Endothelial cell of umbilical vein (primary cell): ENCODE results near the gene NAV3. TPM values are rescaled to one million over a fixed set of nuclear protein-coding genes. Genes with fewer than 3 reads are reported as not detected.

Experiments used
- BruUV-seq: library from RNA; stranded (reverse); fragments of 400-500 nt; replicated peaks from 2 replicates; lab custom pipeline; 2021; lab: Mats Ljungman, UMichigan
- CTCF ChIA-PET: fragments of 300-600, 350-600 bp; sonication (Branson Sonifier 250); formaldehyde crosslinking; loops from one replicate; lab custom pipeline; 2021; ENCODE audit warnings: antibody characterized with exemption, inconsistent platforms; lab: Charles Lee
- POLR2A ChIA-PET: fragments of 300-600, 350-600 bp; sonication (Branson Sonifier 250); formaldehyde crosslinking; loops from one replicate; lab custom pipeline; 2021; ENCODE audit warnings: antibody characterized with exemption, inconsistent platforms; lab: Charles Lee
- DNase-seq: peaks from one replicate; pipeline ENCODE4 v3.0.0-alpha.2; 2011; ENCODE audit warnings: low read depth, low spot score
- FAIRE-seq: peaks from 2 replicates; lab custom pipeline; 2011; peaks lifted over from hg19 to GRCh38; lab: Jason Lieb, UNC
- H2AFZ ChIP-seq: 2 replicates; pipeline ENCODE4 v1.6.0; 2012; ENCODE audit warnings: low read depth, low read length, control low read depth, inconsistent platforms
- H3K27ac ChIP-seq: 2 replicates; pipeline ENCODE4 v1.5.1; 2011; ENCODE audit warnings: low read depth, mild to moderate bottlenecking, control low read depth, low read length, moderate library complexity; ENCODE audit not compliant: insufficient read depth
- H3K27me3 ChIP-seq, 2 experiments: 2 replicates each; pipeline versions ENCODE4 v1.6.0 to v1.6.1; 2011; ENCODE audit warnings: low read length in 2 of 2, mixed read lengths in 1 of 2; ENCODE audit not compliant: control insufficient read depth in 2 of 2, insufficient read depth in 2 of 2
- H3K36me3 ChIP-seq, 2 experiments: 2 replicates in 1 of 2; 3 replicates in 1 of 2; pipeline ENCODE4 v1.5.1; 2011; ENCODE audit warnings: low read length in 2 of 2, mild to moderate bottlenecking in 1 of 2, moderate library complexity in 1 of 2; ENCODE audit not compliant: control insufficient read depth in 2 of 2, insufficient read depth in 2 of 2; ENCODE audit errors: extremely low read depth in 1 of 2
- H3K4me1 ChIP-seq: 3 replicates; pipeline ENCODE4 v1.5.1; 2011; ENCODE audit warnings: mild to moderate bottlenecking, low read length; ENCODE audit not compliant: control insufficient read depth, insufficient read depth; ENCODE audit errors: extremely low read depth
- H3K4me2 ChIP-seq: 2 replicates; pipeline ENCODE4 v1.6.1; 2011; ENCODE audit warnings: low read length, control low read depth, mixed read lengths; ENCODE audit not compliant: insufficient read depth
- H3K4me3 ChIP-seq, 3 experiments: fragments of 200-600 bp in 1 of 3; sonication (generic), shearing (Covaris generic) in 1 of 3; replicated peaks in 1 of 3; 2 replicates each; pipeline ENCODE4 v1.5.1; 2011 to 2016; ENCODE audit warnings: control low read depth in 3 of 3, low read length in 3 of 3, mild to moderate bottlenecking in 2 of 3, inconsistent platforms in 1 of 3, low read depth in 1 of 3, moderate library complexity in 1 of 3; ENCODE audit not compliant: insufficient read depth in 1 of 3
- H3K79me2 ChIP-seq: 2 replicates; pipeline ENCODE4 v1.6.0; 2012; ENCODE audit warnings: low read length, inconsistent platforms; ENCODE audit not compliant: control insufficient read depth, insufficient read depth
- H3K9ac ChIP-seq: replicated peaks from 2 replicates; pipeline ENCODE3; 2011; ENCODE audit warnings: low read length, control low read depth; ENCODE audit not compliant: insufficient read depth; ENCODE audit errors: extremely low read depth
- H3K9me1 ChIP-seq: replicated peaks from 3 replicates; pipeline ENCODE4 v1.6.0; 2011; ENCODE audit warnings: mild to moderate bottlenecking, low read length; ENCODE audit not compliant: control insufficient read depth, insufficient read depth; ENCODE audit errors: extremely low read depth
- H3K9me3 ChIP-seq: replicated peaks from 2 replicates; pipeline ENCODE4 v1.5.1; 2012; ENCODE audit warnings: low read length, inconsistent platforms; ENCODE audit not compliant: control insufficient read depth, insufficient read depth
- H4K20me1 ChIP-seq: replicated peaks from 2 replicates; pipeline ENCODE3; 2011; ENCODE audit warnings: mild to moderate bottlenecking, low read length; ENCODE audit not compliant: control insufficient read depth, insufficient read depth; ENCODE audit errors: extremely low read depth
- CTCF ChIP-seq, 2 donors: IDR thresholded peaks; 1 replicate in 1 of 2; 2 replicates in 1 of 2; pipeline ENCODE4 v1.5.1; 2011; ENCODE audit warnings: low read length in 2 of 2, mild to moderate bottlenecking in 2 of 2, moderate library complexity in 2 of 2, control low read depth in 1 of 2, inconsistent platforms in 1 of 2, low read depth in 1 of 2; ENCODE audit not compliant: insufficient read depth in 1 of 2; ENCODE audit errors: extremely low read depth in 1 of 2
- EZH2 ChIP-seq: IDR thresholded peaks from 2 replicates; pipeline ENCODE4 v1.6.1; 2012; ENCODE audit warnings: borderline replicate concordance, low read depth, mild to moderate bottlenecking, moderate library complexity, low read length, inconsistent platforms; ENCODE audit not compliant: severe bottlenecking
- FOS ChIP-seq: IDR thresholded peaks from 2 replicates; pipeline ENCODE4 v1.6.1; 2011; ENCODE audit warnings: mild to moderate bottlenecking, low read length, moderate library complexity, borderline replicate concordance; ENCODE audit not compliant: insufficient read depth
- GATA2 ChIP-seq: IDR thresholded peaks from 2 replicates; pipeline ENCODE4 v1.7.0; 2011; ENCODE audit warnings: low read depth, mild to moderate bottlenecking, moderate library complexity, mixed read lengths, low read length; ENCODE audit not compliant: insufficient read length, insufficient read depth
- JUN ChIP-seq: IDR thresholded peaks from 2 replicates; pipeline ENCODE4 v1.6.1; 2011; ENCODE audit warnings: borderline replicate concordance, low read depth; ENCODE audit not compliant: insufficient read length, insufficient read depth
- MAX ChIP-seq: IDR thresholded peaks from 2 replicates; pipeline ENCODE4 v1.6.1; 2011; ENCODE audit not compliant: insufficient read depth, insufficient read length
- MYC ChIP-seq: IDR thresholded peaks from one replicate; pipeline ENCODE4 v1.6.1; 2011; ENCODE audit warnings: mild to moderate bottlenecking, low read depth, low read length
- POLR2A ChIP-seq: IDR thresholded peaks from 2 replicates; pipeline ENCODE4 v1.6.1; 2012; ENCODE audit warnings: low read depth, mild to moderate bottlenecking, control low read depth, low read length
- POLR2AphosphoS5 ChIP-seq: IDR thresholded peaks from 2 replicates; pipeline ENCODE4 v1.6.1; 2012; ENCODE audit warnings: low read depth, mild to moderate bottlenecking, control low read depth, low read length, moderate library complexity; ENCODE audit not compliant: insufficient read depth
- dilution Hi-C: fragments of 300-500 bp; cut with MboI; formaldehyde crosslinking; loops from one replicate; pipeline ENCODE4 v1.15.0; 2019; ENCODE audit warnings: low sequenced_read_pairs; ENCODE audit not compliant: extremely low pct_ligation_motif_present
- intact Hi-C: fragments of 100-400 bp; cut with micrococcal nuclease; formaldehyde crosslinking; loops from one replicate; pipeline ENCODE4 v1.10.0; 2022
- polyA plus RNA-seq, 4 experiments: library from polyadenylated mRNA; depleted of rRNA in 3 of 4; stranded (reverse) in 3 of 4; unstranded in 1 of 4; fragments of >200 nt; gene quantifications; 2 replicates each; pipeline versions ENCODE4 v1.2.1 to v1.2.3, GENCODE V29; 2011 to 2012; ENCODE audit warnings: missing spikeins in 1 of 4
- total RNA-seq: library from RNA; stranded (reverse); gene quantifications from 2 replicates; pipeline ENCODE4 v1.2.3, GENCODE V29; 2021

Gene NAV3
- total and polyA plus RNA-seq, 2 donors (not counting 3 experiments of a cell fraction or from before 2014, with no cell fraction given), result 6.7 to 40.1 TPM

GRCh38 chr12:77817276-77817675 is 13.4 kb upstream of the NAV3 start:
- dilution Hi-C loops (no loop called here), intact Hi-C loops (no loop called here)
- no TSS peak for BruUV-seq
- Histone ChIP-seq H3K36me3 (no peaks in the 10 kb centered on the region), H3K27ac (no peak overlapping the region), H3K9me1 (no peaks in the 10 kb centered on the region), H4K20me1 (no peaks in the 10 kb centered on the region), H3K4me3 (no peak overlapping the region), H3K4me2 (no peak overlapping the region), H3K79me2 (no peaks in the 10 kb centered on the region), H2AFZ (no peak overlapping the region), H3K27me3 (peaks cover 0 to 3% of the 10 kb centered on the region in 2 experiments), H3K9me3 (no peaks in the 10 kb centered on the region), H3K4me1 (no peaks in the 10 kb centered on the region), H3K9ac (no peak overlapping the region)
- FAIRE-seq, result no peak
- DNase-seq, result no peak
- CTCF ChIA-PET, result interaction anchor here (0.9 to 1.8 kb wide), 4 partner anchors 12 to 108 kb away, joined by 3 to 7 read pairs (median 4); partner anchors contain the start of gene NAV3
- no peak for TF ChIP-seq POLR2A
- no peak for TF ChIP-seq JUN
- no peak for TF ChIP-seq CTCF (IDR thresholded peaks at IDR 0.05; ENCODE audit: extremely low read depth in 1 of 2, insufficient read depth in 1 of 2, low read depth in 1 of 2, low read length in 2 of 2)
- no peak for TF ChIP-seq MYC
- no peak for TF ChIP-seq GATA2
- TF ChIP-seq FOS, result no peak
- no peak for TF ChIP-seq POLR2AphosphoS5
- no peak for TF ChIP-seq EZH2
- no peak for TF ChIP-seq MAX
- POLR2A ChIA-PET, result no interaction called here
